PC-9 (cell line): Measurements from ENCODE around the gene C1orf21. TPM values are rescaled to one million over a fixed set of nuclear protein-coding genes. Genes with fewer than 3 reads are reported as not detected.

Source experiments
- BruUV-seq: library from RNA; stranded (reverse); fragments of 400-500 nt; replicated peaks from 2 replicates; lab custom pipeline; 2021; lab: Mats Ljungman, UMichigan
- CTCF ChIA-PET: fragments of 300-600 bp; sonication (Branson Sonifier 250); formaldehyde crosslinking; loops from one replicate; lab custom pipeline; 2022; ENCODE audit warnings: antibody characterized with exemption; lab: Charles Lee
- POLR2A ChIA-PET: fragments of 300-600 bp; sonication (Branson Sonifier 250); formaldehyde crosslinking; loops from one replicate; lab custom pipeline; 2022; ENCODE audit warnings: antibody characterized with exemption; ENCODE audit not compliant: unreplicated experiment; lab: Charles Lee
- DNase-seq, 2 experiments: peaks; one replicate each; pipeline versions ENCODE4 v3.0.0 to v3.0.0-alpha.2; 2015 to 2022; ENCODE audit warnings: mixed read lengths in 1 of 2
- H2AFZ ChIP-seq: fragments of 200-600 bp; sonication (generic); 2 replicates; pipeline ENCODE4 v1.8.1; 2017; ENCODE audit warnings: antibody characterized with exemption
- H3F3A ChIP-seq: fragments of 200-600 bp; sonication (generic); 2 replicates; pipeline ENCODE4 v1.8.1; 2017; ENCODE audit warnings: antibody characterized with exemption, mild to moderate bottlenecking, low read depth; ENCODE audit not compliant: insufficient read depth
- H3K27ac ChIP-seq: fragments of 200-600 bp; sonication (generic); 2 replicates; pipeline ENCODE4 v1.6.1; 2016; ENCODE audit warnings: mixed run types
- H3K27me3 ChIP-seq: fragments of 200-600 bp; sonication (generic); 2 replicates; pipeline ENCODE4 v1.6.1; 2016; ENCODE audit warnings: low read depth, mixed run types; ENCODE audit not compliant: insufficient read depth
- H3K36me3 ChIP-seq: fragments of 200-600 bp; sonication (generic); 2 replicates; pipeline ENCODE4 v1.6.1; 2016; ENCODE audit warnings: low read depth, mixed run types
- H3K4me1 ChIP-seq: fragments of 200-600 bp; sonication (generic); replicated peaks from 2 replicates; pipeline ENCODE4 v1.6.1; 2016; ENCODE audit warnings: mixed run types; ENCODE audit not compliant: insufficient read depth
- H3K4me2 ChIP-seq: fragments of 200-600 bp; sonication (generic); 2 replicates; pipeline ENCODE4 v1.6.1; 2017; ENCODE audit warnings: mixed run types
- H3K4me3 ChIP-seq: fragments of 200-600 bp; sonication (generic); 2 replicates; pipeline ENCODE4 v1.6.1; 2016; ENCODE audit warnings: mixed run types
- H3K79me2 ChIP-seq: fragments of 200-600 bp; sonication (generic); 2 replicates; pipeline ENCODE4 v1.6.1; 2017; ENCODE audit warnings: low read depth, mixed run types
- H3K9me2 ChIP-seq: fragments of 200-600 bp; sonication (generic); 2 replicates; pipeline ENCODE4 v1.8.1; 2017; ENCODE audit warnings: mild to moderate bottlenecking; ENCODE audit not compliant: insufficient read depth
- H3K9me3 ChIP-seq: fragments of 200-600 bp; sonication (generic); 2 replicates; pipeline ENCODE4 v1.8.1; 2016; ENCODE audit warnings: low read depth; ENCODE audit not compliant: insufficient read depth
- H4K20me1 ChIP-seq: fragments of 200-600 bp; sonication (generic); 2 replicates; pipeline ENCODE4 v1.8.1; 2017; ENCODE audit not compliant: insufficient read depth
- EZH2 ChIP-seq: fragments of 200-600 bp; sonication (generic); IDR thresholded peaks from 2 replicates; pipeline ENCODE4 v1.8.0; 2017; ENCODE audit warnings: antibody characterized with exemption, low read depth
- intact Hi-C: fragments of 100-400 bp; cut with micrococcal nuclease; formaldehyde crosslinking; loops from one replicate; pipeline ENCODE4 v1.10.0; 2022; ENCODE audit not compliant: unreplicated experiment
- total RNA-seq: library from RNA; stranded (reverse); gene quantifications from 2 replicates; pipeline ENCODE4 v1.2.3, GENCODE V29; 2021
- TF ChIP-seq, protein P1 (sequence below): fragments of 200-600 bp; sonication (generic); conservative IDR thresholded peaks from 2 replicates; pipeline ENCODE4 v1.6.1; 2017; ENCODE audit warnings: mixed run types, antibody characterized with exemption, mild to moderate bottlenecking, moderate library complexity

Gene C1orf21
- total RNA-seq, 1 experiment from 2014 or later: 13.8 TPM

- Histone ChIP-seq H3F3A (no peaks in the 10 kb centered on the region), H3K9me2 (no peaks in the 10 kb centered on the region), H3K4me1 (no peaks in the 10 kb centered on the region), H4K20me1 (no peaks in the 10 kb centered on the region), H3K9me3 (no peaks in the 10 kb centered on the region; the same call in 1 of the 2 replicates), H3K36me3 (no peaks in the 10 kb centered on the region), H3K27ac (no peak overlapping the region), H3K27me3 (no peaks in the 10 kb centered on the region), H3K4me3 (no peak overlapping the region), H3K79me2 (no peaks in the 10 kb centered on the region), H3K4me2 (no peak overlapping the region), H2AFZ (no peak overlapping the region)
- DNase-seq: no peak
- BruUV-seq: no TSS peak
- ChIA-PET POLR2A (no interaction called here), CTCF (no interaction called here)
- TF ChIP-seq, protein P1, sequence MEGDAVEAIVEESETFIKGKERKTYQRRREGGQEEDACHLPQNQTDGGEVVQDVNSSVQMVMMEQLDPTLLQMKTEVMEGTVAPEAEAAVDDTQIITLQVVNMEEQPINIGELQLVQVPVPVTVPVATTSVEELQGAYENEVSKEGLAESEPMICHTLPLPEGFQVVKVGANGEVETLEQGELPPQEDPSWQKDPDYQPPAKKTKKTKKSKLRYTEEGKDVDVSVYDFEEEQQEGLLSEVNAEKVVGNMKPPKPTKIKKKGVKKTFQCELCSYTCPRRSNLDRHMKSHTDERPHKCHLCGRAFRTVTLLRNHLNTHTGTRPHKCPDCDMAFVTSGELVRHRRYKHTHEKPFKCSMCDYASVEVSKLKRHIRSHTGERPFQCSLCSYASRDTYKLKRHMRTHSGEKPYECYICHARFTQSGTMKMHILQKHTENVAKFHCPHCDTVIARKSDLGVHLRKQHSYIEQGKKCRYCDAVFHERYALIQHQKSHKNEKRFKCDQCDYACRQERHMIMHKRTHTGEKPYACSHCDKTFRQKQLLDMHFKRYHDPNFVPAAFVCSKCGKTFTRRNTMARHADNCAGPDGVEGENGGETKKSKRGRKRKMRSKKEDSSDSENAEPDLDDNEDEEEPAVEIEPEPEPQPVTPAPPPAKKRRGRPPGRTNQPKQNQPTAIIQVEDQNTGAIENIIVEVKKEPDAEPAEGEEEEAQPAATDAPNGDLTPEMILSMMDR: no peak
- TF ChIP-seq EZH2: no peak
- intact Hi-C loops: no loop called here
These were observed 140.6 kb downstream of the C1orf21 start for GRCh38 chr1:184527402-184527801.

- H4K20me1 ChIP-seq: no peaks in the 10 kb centered on the region
- no peak overlapping the region for H2AFZ ChIP-seq
- H3K79me2 ChIP-seq: no peaks in the 10 kb centered on the region
- H3K4me2 ChIP-seq: no peak overlapping the region
- no peaks in the 10 kb centered on the region for H3F3A ChIP-seq
- H3K27ac ChIP-seq: no peak overlapping the region
- H3K4me3 ChIP-seq: no peak overlapping the region
- no peak for DNase-seq
- H3K36me3 ChIP-seq: no peaks in the 10 kb centered on the region
- H3K9me2 ChIP-seq: 0 out of 2 replicates have a peak, but pooled peaks cover 3% of the 10 kb centered on the region
- BruUV-seq: no TSS peak
- POLR2A ChIA-PET: no interaction called here
- H3K9me3 ChIP-seq: no peaks in the 10 kb centered on the region; the same call in 1 of the 2 replicates
- intact Hi-C loops: no loop called here
- no peaks in the 10 kb centered on the region for H3K27me3 ChIP-seq
- CTCF ChIA-PET: no interaction called here
- no peaks in the 10 kb centered on the region for H3K4me1 ChIP-seq
- TF ChIP-seq EZH2: no peak
- TF ChIP-seq, protein P1: no peak
These were observed 143.4 kb downstream of the C1orf21 start for GRCh38 chr1:184530226-184530625.

- Histone ChIP-seq H3K79me2 (no peaks in the 10 kb centered on the region), H3K27me3 (no peaks in the 10 kb centered on the region), H3K36me3 (no peaks in the 10 kb centered on the region), H2AFZ (no peak overlapping the region), H3K4me1 (no peaks in the 10 kb centered on the region), H3K9me2 (0 out of 2 replicates have a peak, but pooled peaks cover 4% of the 10 kb centered on the region), H3F3A (no peaks in the 10 kb centered on the region), H4K20me1 (no peaks in the 10 kb centered on the region), H3K27ac (no peak overlapping the region), H3K4me3 (no peak overlapping the region), H3K9me3 (no peaks in the 10 kb centered on the region; the same call in 1 of the 2 replicates), H3K4me2 (no peak overlapping the region)
- TF ChIP-seq, protein P1: no peak
- no peak for TF ChIP-seq EZH2
- CTCF ChIA-PET: no interaction called here
- no TSS peak for BruUV-seq
- intact Hi-C loops: no loop called here
- DNase-seq: no peak
- POLR2A ChIA-PET: no interaction called here
These were observed 144.5 kb downstream of the C1orf21 start for GRCh38 chr1:184531296-184531695.
